Breast epithelium (tissue), 4 donors: ENCODE results near the gene BARHL1. TPM values are rescaled to one million over a fixed set of nuclear protein-coding genes. Genes with fewer than 3 reads are reported as not detected.

ENCODE experiments used
- DNase-seq, 2 donors: peaks; one replicate each; pipeline ENCODE4 v3.0.0-alpha.2; 2019; ENCODE audit warnings: low spot score in 2 of 2
- H3K27ac ChIP-seq, 2 donors: fragments of 200-600 bp; sonication (generic) in 1 of 2; one replicate each; pipeline ENCODE4 v1.5.1; 2016 to 2019; ENCODE audit warnings: mild to moderate bottlenecking in 1 of 2
- H3K27me3 ChIP-seq, 2 donors: fragments of 200-600 bp; sonication (generic) in 1 of 2; one replicate each; pipeline versions ENCODE4 v1.5.1 to v1.6.0; 2017 to 2019; ENCODE audit warnings: control low read depth in 1 of 2, mild to moderate bottlenecking in 1 of 2
- H3K36me3 ChIP-seq: fragments of 200-600 bp; one replicate; pipeline ENCODE4 v1.5.1; 2019
- H3K4me1 ChIP-seq, 2 donors: fragments of 200-600 bp; sonication (generic); one replicate each; pipeline ENCODE4 v1.5.1; 2016 to 2019; ENCODE audit warnings: control low read depth in 1 of 2
- H3K4me3 ChIP-seq, 3 donors: fragments of 200-600 bp; sonication (generic); 1 replicate in 2 of 3; 2 replicates in 1 of 3; pipeline ENCODE4 v1.5.1; 2016 to 2019; ENCODE audit warnings: mild to moderate bottlenecking in 3 of 3, moderate library complexity in 2 of 3
- H3K9me3 ChIP-seq, 2 donors: fragments of 200-600 bp; sonication (generic) in 1 of 2; one replicate each; pipeline ENCODE4 v1.5.1; 2016 to 2019; ENCODE audit warnings: control low read depth in 1 of 2
- CTCF ChIP-seq, 3 donors: fragments of 450-650 bp; IDR thresholded peaks; one replicate each; pipeline ENCODE4 v1.5.1; 2016 to 2017; ENCODE audit warnings: antibody characterized with exemption in 3 of 3, mild to moderate bottlenecking in 3 of 3, moderate library complexity in 3 of 3
- POLR2A ChIP-seq: fragments of 450-650 bp; IDR thresholded peaks from one replicate; pipeline ENCODE4 v1.6.1; 2016; ENCODE audit warnings: antibody characterized with exemption, mild to moderate bottlenecking, moderate library complexity
- POLR2AphosphoS5 ChIP-seq, 3 donors: sonication (generic); formaldehyde crosslinking; IDR thresholded peaks; one replicate each; pipeline ENCODE4 v1.6.1; 2017; ENCODE audit warnings: antibody characterized with exemption in 3 of 3
- intact Hi-C: fragments of 100-400 bp; cut with DNase I; formaldehyde crosslinking; loops from one replicate; pipeline ENCODE4 v1.15.1; 2023; ENCODE audit warnings: low total_unique reads
- total RNA-seq, 3 donors: library from RNA; depleted of rRNA; stranded (reverse); fragments of >200 nt; gene quantifications; one replicate each; pipeline ENCODE4 v1.1.0, GENCODE V29; 2016

Gene BARHL1
- total RNA-seq, 3 donors from 2014 or later, result not detected

GRCh38 chr9:132628746-132629145 is 46.3 kb downstream of the BARHL1 start:
- Histone ChIP-seq H3K27me3 (no peaks in the 10 kb centered on the region), H3K4me1 (no peaks in the 10 kb centered on the region), H3K36me3 (peaks cover 17% of the 10 kb centered on the region), H3K4me3 (no peak overlapping the region), H3K9me3 (no peaks in the 10 kb centered on the region), H3K27ac (no peak overlapping the region)
- intact Hi-C loops, result no loop called here
- DNase-seq, result no peak
- TF ChIP-seq POLR2A (no peak), POLR2AphosphoS5 (IDR thresholded peaks at IDR 0.05) (no peak), CTCF (IDR thresholded peaks at IDR 0.05) (no peak)

- TF ChIP-seq CTCF (IDR thresholded peaks at IDR 0.05) (no peak), POLR2A (no peak), POLR2AphosphoS5 (IDR thresholded peaks at IDR 0.05) (no peak)
- H3K36me3 ChIP-seq, result peaks cover 17% of the 10 kb centered on the region
- no peak overlapping the region for H3K27ac ChIP-seq
- no peak for DNase-seq
- no peaks in the 10 kb centered on the region for H3K27me3 ChIP-seq
- no peaks in the 10 kb centered on the region for H3K9me3 ChIP-seq
- H3K4me3 ChIP-seq, result no peak overlapping the region
- intact Hi-C loops, result loop anchor here (10.0 kb wide), 1 partner anchor 215 kb away; the partner anchor contains the start of gene CFAP77
- no peaks in the 10 kb centered on the region for H3K4me1 ChIP-seq
Measured at GRCh38 chr9:132630116-132630515, 47.7 kb downstream of the BARHL1 start.

- no peak for DNase-seq
- Histone ChIP-seq H3K27ac (no peak overlapping the region), H3K4me3 (no peak overlapping the region), H3K9me3 (no peaks in the 10 kb centered on the region), H3K4me1 (no peaks in the 10 kb centered on the region), H3K36me3 (peaks cover 17% of the 10 kb centered on the region), H3K27me3 (no peaks in the 10 kb centered on the region)
- intact Hi-C loops, result loop anchor here (10.0 kb wide), 1 partner anchor 216 kb away; the partner anchor contains the start of gene CFAP77
- TF ChIP-seq POLR2A (no peak), CTCF (IDR thresholded peaks at IDR 0.05) (no peak), POLR2AphosphoS5 (IDR thresholded peaks at IDR 0.05) (no peak)
Measured at GRCh38 chr9:132630811-132631210, 48.4 kb downstream of the BARHL1 start.

GRCh38 chr9:132631280-132631679 is 48.9 kb downstream of the BARHL1 start:
- Histone ChIP-seq H3K36me3 (peaks cover 17% of the 10 kb centered on the region), H3K4me3 (no peak overlapping the region), H3K27me3 (no peaks in the 10 kb centered on the region), H3K9me3 (no peaks in the 10 kb centered on the region), H3K4me1 (no peaks in the 10 kb centered on the region), H3K27ac (no peak overlapping the region)
- TF ChIP-seq POLR2A, result no peak
- no peak for TF ChIP-seq POLR2AphosphoS5 (IDR thresholded peaks at IDR 0.05)
- TF ChIP-seq CTCF (IDR thresholded peaks at IDR 0.05), result no peak
- intact Hi-C loops, result loop anchor here (10.0 kb wide), 1 partner anchor 216 kb away; the partner anchor contains the start of gene CFAP77
- no peak for DNase-seq

GRCh38 chr9:132631685-132632084 is 49.3 kb downstream of the BARHL1 start:
- Histone ChIP-seq H3K9me3 (no peaks in the 10 kb centered on the region), H3K4me1 (no peaks in the 10 kb centered on the region), H3K36me3 (peaks cover 17% of the 10 kb centered on the region), H3K27me3 (no peaks in the 10 kb centered on the region), H3K27ac (no peak overlapping the region), H3K4me3 (no peak overlapping the region)
- no peak for DNase-seq
- intact Hi-C loops, result loop anchor here (10.0 kb wide), 1 partner anchor 217 kb away; the partner anchor contains the start of gene CFAP77
- no peak for TF ChIP-seq POLR2A
- no peak for TF ChIP-seq POLR2AphosphoS5 (IDR thresholded peaks at IDR 0.05)
- no peak for TF ChIP-seq CTCF (IDR thresholded peaks at IDR 0.05)
